Middle frontal gyrus (tissue), 1 donor: Measurements from ENCODE around the gene SAMD11.
"Not testable (repeated sequence)": the region's sequence is repeated elsewhere in the genome, so short reads cannot be mapped to it uniquely, and the experiment has no call there.

Experiments used
- DNase-seq: peaks from one replicate; pipeline ENCODE4 v3.0.0-alpha.2; 2015; ENCODE audit warnings: low spot score; ENCODE audit errors: extremely low spot score

Gene SAMD11

GRCh38 chr1:974687-975328 lies 51.1 kb downstream of the SAMD11 start:
- no peak for DNase-seq

- DNase-seq, result no peak
Observed at GRCh38 chr1:975365-975764, 51.6 kb downstream of the SAMD11 start.

GRCh38 chr1:975896-976683 lies 52.4 kb downstream of the SAMD11 start:
- DNase-seq, result no peak

- not testable (repeated sequence) for DNase-seq
Observed at GRCh38 chr1:976791-977190, 53.1 kb downstream of the SAMD11 start.

- DNase-seq, result no peak
Observed at GRCh38 chr1:978069-978834, 54.5 kb downstream of the SAMD11 start.

GRCh38 chr1:978835-979743 lies 55.4 kb downstream of the SAMD11 start:
- no peak for DNase-seq

- no peak for DNase-seq
Observed at GRCh38 chr1:979744-980072, 56.0 kb downstream of the SAMD11 start.

- DNase-seq, result no peak
Observed at GRCh38 chr1:980137-980571, 56.4 kb downstream of the SAMD11 start.

- no peak for DNase-seq
Observed at GRCh38 chr1:980602-981395, 57.1 kb downstream of the SAMD11 start.

GRCh38 chr1:981491-981954 lies 57.8 kb downstream of the SAMD11 start:
- DNase-seq, result no peak

GRCh38 chr1:981955-982558 lies 58.3 kb downstream of the SAMD11 start, which contains the start of gene PERM1:
Gene PERM1 (minus strand): TSS chr1:982093. CDS start chr1:981029, 1,064 bp downstream.
- no peak for DNase-seq

- DNase-seq, result no peak
Observed at GRCh38 chr1:982765-983436, 59.2 kb downstream of the SAMD11 start.

- DNase-seq, result no peak
Observed at GRCh38 chr1:983798-984475, 60.2 kb downstream of the SAMD11 start.

GRCh38 chr1:984476-984814 lies 60.7 kb downstream of the SAMD11 start:
- DNase-seq, result no peak

GRCh38 chr1:985126-985525 lies 61.4 kb downstream of the SAMD11 start:
- DNase-seq, result no peak

- not testable (repeated sequence) for DNase-seq
Observed at GRCh38 chr1:988061-988460, 64.3 kb downstream of the SAMD11 start.

GRCh38 chr1:991275-991674 lies 67.6 kb downstream of the SAMD11 start:
- DNase-seq, result not testable (repeated sequence)

GRCh38 chr1:991895-992294 lies 68.2 kb downstream of the SAMD11 start:
- DNase-seq, result no peak

GRCh38 chr1:992362-992761 lies 68.6 kb downstream of the SAMD11 start:
- DNase-seq, result no peak
